ENCODE data around the gene TBXAS1. TPM values are rescaled to one million over a fixed set of nuclear protein-coding genes. Genes with fewer than 3 reads are reported as not detected.
A peak's percentile ranks its signal among the peaks of the same experiment; 100 is the strongest.
"Not testable (repeated sequence)": the region's sequence is repeated elsewhere in the genome, so short reads cannot be mapped to it uniquely, and the experiment has no call there.

Gene TBXAS1
- total RNA-seq, 1 donor from 2014 or later, result 3.5 TPM

GRCh38 chr7:139913021-139913844, 84.2 kb downstream of the TBXAS1 start:
- no peaks in the 10 kb centered on the region for H3K9me3 Mint-ChIP-seq
- no peak overlapping the region for H3K4me3 Mint-ChIP-seq
- no peak overlapping the region for H3K27ac Mint-ChIP-seq
- no peak for DNase-seq
- intact Hi-C loops (cut with micrococcal nuclease), result loop anchor here (10.0 kb wide), 1 partner anchor 268 kb away; no protein-coding TSS in a partner anchor
- peaks cover 9% of the 10 kb centered on the region for H3K27me3 Mint-ChIP-seq
- H3K36me3 Mint-ChIP-seq (ENCODE audit: low read depth), result no peaks in the 10 kb centered on the region
- H3K4me1 Mint-ChIP-seq, result peaks cover 23% of the 10 kb centered on the region

GRCh38 chr7:139913845-139914135, 84.7 kb downstream of the TBXAS1 start:
- H3K4me3 Mint-ChIP-seq, result no peak overlapping the region
- no peaks in the 10 kb centered on the region for H3K36me3 Mint-ChIP-seq (ENCODE audit: low read depth)
- H3K27me3 Mint-ChIP-seq, result peaks cover 9% of the 10 kb centered on the region
- H3K9me3 Mint-ChIP-seq, result no peaks in the 10 kb centered on the region
- peaks cover 23% of the 10 kb centered on the region for H3K4me1 Mint-ChIP-seq
- intact Hi-C loops (cut with micrococcal nuclease), result loop anchor here (10.0 kb wide), 1 partner anchor 269 kb away; no protein-coding TSS in a partner anchor
- peak; percentile 48 for DNase-seq
- no peak overlapping the region for H3K27ac Mint-ChIP-seq

- Mint-ChIP-seq H3K27me3 (peaks cover 6% of the 10 kb centered on the region), H3K9me3 (no peaks in the 10 kb centered on the region), H3K4me3 (no peak overlapping the region), H3K36me3 (ENCODE audit: low read depth) (no peaks in the 10 kb centered on the region), H3K27ac (no peak overlapping the region), H3K4me1 (peaks cover 23% of the 10 kb centered on the region)
- peak; percentile 49 for DNase-seq
- intact Hi-C loops (cut with micrococcal nuclease), result loop anchor here (10.0 kb wide), 1 partner anchor 270 kb away; no protein-coding TSS in a partner anchor
These were observed 85.5 kb downstream of the TBXAS1 start for GRCh38 chr7:139914306-139915267.

- Mint-ChIP-seq H3K27ac (no peak overlapping the region), H3K9me3 (no peaks in the 10 kb centered on the region), H3K36me3 (ENCODE audit: low read depth) (no peaks in the 10 kb centered on the region), H3K4me3 (no peak overlapping the region), H3K27me3 (peaks cover 4% of the 10 kb centered on the region), H3K4me1 (peaks cover 23% of the 10 kb centered on the region)
- intact Hi-C loops (cut with micrococcal nuclease), result loop anchor here (10.0 kb wide), 1 partner anchor 271 kb away; no protein-coding TSS in a partner anchor
- DNase-seq, result peak; percentile 47
These were observed 86.3 kb downstream of the TBXAS1 start for GRCh38 chr7:139915268-139915863.

GRCh38 chr7:139915864-139916716, 87.0 kb downstream of the TBXAS1 start:
- no peaks in the 10 kb centered on the region for H3K36me3 Mint-ChIP-seq (ENCODE audit: low read depth)
- H3K27me3 Mint-ChIP-seq, result peaks cover 7% of the 10 kb centered on the region
- peaks cover 23% of the 10 kb centered on the region for H3K4me1 Mint-ChIP-seq
- H3K9me3 Mint-ChIP-seq, result no peaks in the 10 kb centered on the region
- peak overlapping the region; percentile 59 for H3K27ac Mint-ChIP-seq
- intact Hi-C loops (cut with micrococcal nuclease), result loop anchor here (1.0 to 10.0 kb wide), 6 partner anchors 25 to 271 kb away; partner anchors contain the start of gene TBXAS1
- peak; percentile 86 for DNase-seq
- H3K4me3 Mint-ChIP-seq, result peak overlapping the region; percentile 45

GRCh38 chr7:139916717-139917395, 87.8 kb downstream of the TBXAS1 start:
- Mint-ChIP-seq H3K27me3 (peaks cover 8% of the 10 kb centered on the region), H3K4me3 (peak overlapping the region; percentile 2), H3K9me3 (no peaks in the 10 kb centered on the region), H3K27ac (peak overlapping the region; percentile 62), H3K36me3 (ENCODE audit: low read depth) (no peaks in the 10 kb centered on the region), H3K4me1 (peaks cover 23% of the 10 kb centered on the region)
- peak; percentile 55 for DNase-seq
- intact Hi-C loops (cut with micrococcal nuclease), result loop anchor here (1.0 to 10.0 kb wide), 6 partner anchors 24 to 272 kb away; partner anchors contain the start of gene TBXAS1

- Mint-ChIP-seq H3K9me3 (no peaks in the 10 kb centered on the region), H3K36me3 (ENCODE audit: low read depth) (no peaks in the 10 kb centered on the region), H3K4me1 (peaks cover 23% of the 10 kb centered on the region), H3K27me3 (peaks cover 11% of the 10 kb centered on the region), H3K4me3 (no peak overlapping the region), H3K27ac (no peak overlapping the region)
- intact Hi-C loops (cut with micrococcal nuclease), result loop anchor here (10.0 kb wide), 1 partner anchor 273 kb away; no protein-coding TSS in a partner anchor
- DNase-seq, result no peak
These were observed 88.8 kb downstream of the TBXAS1 start for GRCh38 chr7:139917851-139918250.

- H3K36me3 Mint-ChIP-seq (ENCODE audit: low read depth), result no peaks in the 10 kb centered on the region
- intact Hi-C loops (cut with micrococcal nuclease), result loop anchor here (10.0 kb wide), 1 partner anchor 274 kb away; no protein-coding TSS in a partner anchor
- no peak overlapping the region for H3K4me3 Mint-ChIP-seq
- no peak overlapping the region for H3K27ac Mint-ChIP-seq
- peak; percentile 52 for DNase-seq
- H3K27me3 Mint-ChIP-seq, result peaks cover 13% of the 10 kb centered on the region
- peaks cover 23% of the 10 kb centered on the region for H3K4me1 Mint-ChIP-seq
- H3K9me3 Mint-ChIP-seq, result no peaks in the 10 kb centered on the region
These were observed 89.4 kb downstream of the TBXAS1 start for GRCh38 chr7:139918480-139918879.

- peaks cover under 1% of the 10 kb centered on the region for H3K4me1 Mint-ChIP-seq
- H3K36me3 Mint-ChIP-seq (ENCODE audit: low read depth), result no peaks in the 10 kb centered on the region
- H3K9me3 Mint-ChIP-seq, result no peaks in the 10 kb centered on the region
- peaks cover 50% of the 10 kb centered on the region for H3K27me3 Mint-ChIP-seq
- H3K27ac Mint-ChIP-seq, result no peak overlapping the region
- intact Hi-C loops (cut with micrococcal nuclease), result no loop called here
- no peak overlapping the region for H3K4me3 Mint-ChIP-seq
- no peak for DNase-seq
These were observed 94.0 kb downstream of the TBXAS1 start for GRCh38 chr7:139923090-139923489.

GRCh38 chr7:139924461-139924860, 95.4 kb downstream of the TBXAS1 start:
- DNase-seq, result no peak
- no peaks in the 10 kb centered on the region for H3K4me1 Mint-ChIP-seq
- intact Hi-C loops (cut with micrococcal nuclease), result no loop called here
- peaks cover 56% of the 10 kb centered on the region for H3K27me3 Mint-ChIP-seq
- H3K9me3 Mint-ChIP-seq, result no peaks in the 10 kb centered on the region
- H3K4me3 Mint-ChIP-seq, result no peak overlapping the region
- H3K36me3 Mint-ChIP-seq (ENCODE audit: low read depth), result no peaks in the 10 kb centered on the region
- H3K27ac Mint-ChIP-seq, result no peak overlapping the region

GRCh38 chr7:139929221-139929620, 100.2 kb downstream of the TBXAS1 start:
- intact Hi-C loops (cut with micrococcal nuclease); H3K36me3 Mint-ChIP-seq (ENCODE audit: low read depth); H3K4me1 Mint-ChIP-seq; DNase-seq; H3K27ac Mint-ChIP-seq; H3K4me3 Mint-ChIP-seq: not testable (repeated sequence)
- H3K27me3 Mint-ChIP-seq, result peaks cover 37% of the 10 kb centered on the region
- H3K9me3 Mint-ChIP-seq, result peaks cover 12% of the 10 kb centered on the region

GRCh38 chr7:139930286-139930965, 101.4 kb downstream of the TBXAS1 start:
- Mint-ChIP-seq H3K36me3 (ENCODE audit: low read depth) (peaks cover 3% of the 10 kb centered on the region), H3K4me1 (peaks cover 9% of the 10 kb centered on the region), H3K27ac (no peak overlapping the region), H3K27me3 (peaks cover 27% of the 10 kb centered on the region), H3K4me3 (no peak overlapping the region), H3K9me3 (peaks cover 12% of the 10 kb centered on the region)
- intact Hi-C loops (cut with micrococcal nuclease), result no loop called here
- no peak for DNase-seq

Measured in activated CD4-positive, alpha-beta T cell treated with anti-CD3 and anti-CD28 coated beads, Interleukin-2, amount 10 ng/mL, durations not matched to agents 24 days and 14 days (primary cell).